H1 (cell line): Measurements from ENCODE around the gene PPP1R11. TPM values are rescaled to one million over a fixed set of nuclear protein-coding genes. Genes with fewer than 3 reads are reported as not detected.

Experiments
- CBX8 ChIP-seq: fragments of 300-800, 300-1000 bp; sonication (generic); IDR thresholded peaks from 2 replicates; pipeline ENCODE4 v1.7.1; 2016; ENCODE audit warnings: low read depth, low read length, borderline replicate concordance
- polyA plus RNA-seq, 7 experiments: library from polyadenylated mRNA; depleted of rRNA in 3 of 7; stranded (reverse) in 5 of 7; unstranded in 2 of 7; fragments of >200 nt in 5 of 7; fragments of 200-250 nt in 2 of 7; gene quantifications; 1 replicate in 5 of 7; 2 replicates in 1 of 7; 4 replicates in 1 of 7; pipeline versions ENCODE4 v1.2.1 to v1.2.3, GENCODE V29; 2011 to 2013; ENCODE audit warnings: missing spikeins in 2 of 7, mixed read lengths in 2 of 7
- total RNA-seq: library from RNA; stranded (reverse); fragmentation: NEBNext Ultra II Directional; extraction: Animal tissue kit (Norgen Biotek cat#: 25700); gene quantifications from 2 replicates; pipeline ENCODE4 v1.2.1, GENCODE V29; 2021

The PPP1R11 gene
- total and polyA plus RNA-seq, 2 of the 8 experiments (the other 6 are each of a cell fraction or from before 2014, with no cell fraction given): 26.1 to 32.8 TPM

DNA sequence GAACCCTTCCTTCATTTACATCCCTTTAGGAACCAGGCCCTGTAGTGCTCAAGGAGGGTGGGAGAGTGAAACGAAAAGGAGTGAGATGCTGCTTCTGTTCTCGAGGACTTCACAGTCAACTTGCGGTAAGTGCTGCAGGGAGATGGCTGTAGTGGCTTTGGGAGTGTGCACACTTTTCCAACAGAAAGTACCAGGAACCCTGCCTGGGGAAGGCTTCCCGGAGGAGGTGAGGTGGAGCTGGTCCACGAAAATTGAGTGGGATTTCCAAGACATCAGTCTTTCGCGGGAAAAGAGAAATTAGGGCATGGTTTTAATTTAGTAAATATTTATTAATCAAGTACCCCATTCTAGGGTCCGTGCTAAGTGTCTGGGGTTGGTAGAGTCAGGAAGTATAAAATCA is 33.2 kb downstream of the PPP1R11 start (continued):
- no peak for TF ChIP-seq CBX8
- TF ChIP-seq, all 59 proteins: peak for 0
